ENCODE data around the gene SOX5. TPM values are rescaled to one million over a fixed set of nuclear protein-coding genes. Genes with fewer than 3 reads are reported as not detected.

The SOX5 gene
- polyA plus RNA-seq, 1 of the 3 experiments (the other 2 are of a cell fraction): 0.21 TPM

DNA sequence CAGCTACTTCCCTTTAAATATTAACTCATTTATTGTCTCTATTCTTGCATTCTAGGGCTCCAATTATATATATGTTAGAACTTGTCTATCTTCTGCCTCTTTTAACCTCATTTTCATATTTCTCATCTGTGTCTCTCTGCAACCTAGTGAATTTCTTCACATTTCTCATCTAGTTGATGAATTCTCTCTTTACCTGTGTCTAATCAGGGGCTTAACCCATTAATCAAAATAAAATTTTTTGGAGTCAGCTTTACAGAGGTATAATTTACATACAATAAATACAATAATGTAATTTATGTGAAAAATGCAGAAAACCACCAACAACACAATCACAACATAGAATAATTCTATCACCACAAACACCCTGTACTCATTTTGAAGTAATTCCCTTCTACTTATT lies 255.2 kb downstream of the SOX5 start (continued):
- TF ChIP-seq RFX5 (IDR thresholded peaks at IDR 0.05; ENCODE audit: low read length): no peak

- Histone ChIP-seq H3K4me1 (ENCODE audit: control insufficient read depth in 1 of 2, insufficient read depth in 2 of 2, low read depth in 1 of 2, low read length in 1 of 2) (no peaks in the 10 kb centered on the region), H3K9ac (no peak overlapping the region), H3K9me3 (no peaks in the 10 kb centered on the region), H3K27ac (ENCODE audit: low read depth in 2 of 2, low read length in 1 of 2) (no peak overlapping the region), H3K4me2 (no peak overlapping the region), H3K4me3 (ENCODE audit: low read depth in 2 of 2, low read length in 1 of 2) (no peak overlapping the region), H2AFZ (ENCODE audit: low read depth) (no peak overlapping the region), H3K79me2 (ENCODE audit: insufficient read depth) (no peaks in the 10 kb centered on the region), H3K9me2 (no peaks in the 10 kb centered on the region), H4K20me1 (ENCODE audit: insufficient read depth) (no peaks in the 10 kb centered on the region), H3K27me3 (ENCODE audit: insufficient read depth) (no peaks in the 10 kb centered on the region), H3K36me3 (replicated peaks in 1 of 2; ENCODE audit: control insufficient read depth in 1 of 2, insufficient read depth in 2 of 2, low read length in 1 of 2) (no peaks in the 10 kb centered on the region), H3F3A (replicated peaks; ENCODE audit: insufficient read depth) (no peaks in the 10 kb centered on the region)
- 42% methylated on average over 1 of the region's 1 CpG for WGBS (ENCODE audit: low lambda C conversion rate)
- ChIA-PET CTCF (interaction anchor here (0.7 kb wide), 1 partner anchor 76 kb away, joined by 3 read pairs; no protein-coding TSS in a partner anchor), POLR2A (no interaction called here)
- TF ChIP-seq NFIC (IDR thresholded peaks at IDR 0.05; ENCODE audit: borderline replicate concordance): no peak
- TF ChIP-seq, protein P1, sequence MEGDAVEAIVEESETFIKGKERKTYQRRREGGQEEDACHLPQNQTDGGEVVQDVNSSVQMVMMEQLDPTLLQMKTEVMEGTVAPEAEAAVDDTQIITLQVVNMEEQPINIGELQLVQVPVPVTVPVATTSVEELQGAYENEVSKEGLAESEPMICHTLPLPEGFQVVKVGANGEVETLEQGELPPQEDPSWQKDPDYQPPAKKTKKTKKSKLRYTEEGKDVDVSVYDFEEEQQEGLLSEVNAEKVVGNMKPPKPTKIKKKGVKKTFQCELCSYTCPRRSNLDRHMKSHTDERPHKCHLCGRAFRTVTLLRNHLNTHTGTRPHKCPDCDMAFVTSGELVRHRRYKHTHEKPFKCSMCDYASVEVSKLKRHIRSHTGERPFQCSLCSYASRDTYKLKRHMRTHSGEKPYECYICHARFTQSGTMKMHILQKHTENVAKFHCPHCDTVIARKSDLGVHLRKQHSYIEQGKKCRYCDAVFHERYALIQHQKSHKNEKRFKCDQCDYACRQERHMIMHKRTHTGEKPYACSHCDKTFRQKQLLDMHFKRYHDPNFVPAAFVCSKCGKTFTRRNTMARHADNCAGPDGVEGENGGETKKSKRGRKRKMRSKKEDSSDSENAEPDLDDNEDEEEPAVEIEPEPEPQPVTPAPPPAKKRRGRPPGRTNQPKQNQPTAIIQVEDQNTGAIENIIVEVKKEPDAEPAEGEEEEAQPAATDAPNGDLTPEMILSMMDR (IDR thresholded peaks at IDR 0.05): no peak
- TF ChIP-seq FOXM1 (IDR thresholded peaks at IDR 0.05; ENCODE audit: low read depth): no peak
- TF ChIP-seq, protein P2, sequence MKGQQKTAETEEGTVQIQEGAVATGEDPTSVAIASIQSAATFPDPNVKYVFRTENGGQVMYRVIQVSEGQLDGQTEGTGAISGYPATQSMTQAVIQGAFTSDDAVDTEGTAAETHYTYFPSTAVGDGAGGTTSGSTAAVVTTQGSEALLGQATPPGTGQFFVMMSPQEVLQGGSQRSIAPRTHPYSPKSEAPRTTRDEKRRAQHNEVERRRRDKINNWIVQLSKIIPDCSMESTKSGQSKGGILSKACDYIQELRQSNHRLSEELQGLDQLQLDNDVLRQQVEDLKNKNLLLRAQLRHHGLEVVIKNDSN (IDR thresholded peaks at IDR 0.05; ENCODE audit: borderline replicate concordance, low read depth): no peak
- no peak for TF ChIP-seq TAF1 (IDR thresholded peaks at IDR 0.05; ENCODE audit: borderline replicate concordance, low read depth, low read length)
- no peak for TF ChIP-seq POLR2AphosphoS5 (IDR thresholded peaks at IDR 0.05; ENCODE audit: low read depth, low read length)
- no peak for TF ChIP-seq REST (IDR thresholded peaks at IDR 0.05; ENCODE audit: low read depth, low read length)
- no peak for TF ChIP-seq RXRA (IDR thresholded peaks at IDR 0.05; ENCODE audit: borderline replicate concordance, low read depth)
- no peak for TF ChIP-seq FOSL2 (IDR thresholded peaks at IDR 0.05; ENCODE audit: borderline replicate concordance, low read depth)
- TF ChIP-seq ELF1 (IDR thresholded peaks at IDR 0.05): no peak
- no peak for TF ChIP-seq NRF1 (IDR thresholded peaks at IDR 0.05; ENCODE audit: low read depth, low read length)
- no peak for DNase-seq
These were observed 261.5 kb downstream of the SOX5 start for GRCh38 chr12:23687947-23688346.

All from SK-N-SH (cell line).